ENCODE measurements around the gene TCAP.

Gene TCAP

GRCh38 chr17:39660397-39661385 is 4.5 kb upstream of the TCAP start:
- TF ChIP-seq CTCF (IDR thresholded peaks at IDR 0.05; ENCODE audit: low read depth, low read length), result no peak
- Histone ChIP-seq H3K4me3 (ENCODE audit: low read depth, low read length) (no peak overlapping the region), H3K27ac (peak overlapping the region; percentile 81), H3K9me3 (ENCODE audit: severe bottlenecking) (no peaks in the 10 kb centered on the region), H3K27me3 (ENCODE audit: insufficient read depth, low read depth, severe bottlenecking) (no peaks in the 10 kb centered on the region), H3K36me3 (peaks cover 55% of the 10 kb centered on the region)
- DNase-seq, result peak; percentile 99

- Histone ChIP-seq H3K4me3 (ENCODE audit: low read depth, low read length) (no peak overlapping the region), H3K27me3 (ENCODE audit: insufficient read depth, low read depth, severe bottlenecking) (no peaks in the 10 kb centered on the region), H3K9me3 (ENCODE audit: severe bottlenecking) (no peaks in the 10 kb centered on the region), H3K27ac (peak overlapping the region; percentile 81), H3K36me3 (peaks cover 46% of the 10 kb centered on the region)
- TF ChIP-seq CTCF (IDR thresholded peaks at IDR 0.05; ENCODE audit: low read depth, low read length), result no peak
- DNase-seq, result no peak
These were observed 3.2 kb upstream of the TCAP start for GRCh38 chr17:39661744-39662541.

GRCh38 chr17:39662551-39663339 is 2.4 kb upstream of the TCAP start:
- Histone ChIP-seq H3K9me3 (ENCODE audit: severe bottlenecking) (no peaks in the 10 kb centered on the region), H3K36me3 (peaks cover 43% of the 10 kb centered on the region), H3K4me3 (ENCODE audit: low read depth, low read length) (no peak overlapping the region), H3K27ac (peak overlapping the region; percentile 81), H3K27me3 (ENCODE audit: insufficient read depth, low read depth, severe bottlenecking) (no peaks in the 10 kb centered on the region)
- DNase-seq, result no peak
- TF ChIP-seq CTCF (IDR thresholded peaks at IDR 0.05; ENCODE audit: low read depth, low read length), result no peak

GRCh38 chr17:39663340-39663687 is 1.8 kb upstream of the TCAP start:
- Histone ChIP-seq H3K36me3 (peaks cover 41% of the 10 kb centered on the region), H3K4me3 (ENCODE audit: low read depth, low read length) (no peak overlapping the region), H3K27me3 (ENCODE audit: insufficient read depth, low read depth, severe bottlenecking) (no peaks in the 10 kb centered on the region), H3K27ac (peak overlapping the region; percentile 81), H3K9me3 (ENCODE audit: severe bottlenecking) (no peaks in the 10 kb centered on the region)
- TF ChIP-seq CTCF (IDR thresholded peaks at IDR 0.05; ENCODE audit: low read depth, low read length), result no peak
- no peak for DNase-seq

- H3K27ac ChIP-seq, result peak overlapping the region; percentile 71
- H3K36me3 ChIP-seq, result peaks cover 35% of the 10 kb centered on the region
- peak; percentile 87 for DNase-seq
- H3K4me3 ChIP-seq (ENCODE audit: low read depth, low read length), result no peak overlapping the region
- no peaks in the 10 kb centered on the region for H3K9me3 ChIP-seq (ENCODE audit: severe bottlenecking)
- TF ChIP-seq CTCF (IDR thresholded peaks at IDR 0.05; ENCODE audit: low read depth, low read length), result no peak
- no peaks in the 10 kb centered on the region for H3K27me3 ChIP-seq (ENCODE audit: insufficient read depth, low read depth, severe bottlenecking)
These were observed 1.2 kb upstream of the TCAP start for GRCh38 chr17:39663688-39664580.
